HepG2 (cell line): ENCODE measurements around the gene ANTXR1. TPM values are rescaled to one million over a fixed set of nuclear protein-coding genes. Genes with fewer than 3 reads are reported as not detected.
A peak's percentile ranks its signal among the peaks of the same experiment; 100 is the strongest.

Experiments
- ARHGAP35 ChIP-seq: sonication (generic); formaldehyde crosslinking; IDR thresholded peaks from 2 replicates; pipeline ENCODE4 v1.9.0; 2022; ENCODE audit warnings: mild to moderate bottlenecking, inconsistent platforms, moderate library complexity, missing genetic modification reagents, borderline replicate concordance
- ARID2 ChIP-seq: sonication (generic); formaldehyde crosslinking; IDR thresholded peaks from 2 replicates; pipeline ENCODE4 v1.8.1; 2022; ENCODE audit warnings: mild to moderate bottlenecking, missing genetic modification reagents, borderline replicate concordance
- CAMTA2 ChIP-seq: sonication (generic); formaldehyde crosslinking; IDR thresholded peaks from 2 replicates; pipeline ENCODE4 v1.4.0; 2020; ENCODE audit warnings: mild to moderate bottlenecking, missing genetic modification reagents, borderline replicate concordance
- CEBPG ChIP-seq: IDR thresholded peaks from 2 replicates; pipeline ENCODE4 v1.6.1; 2016
- GATAD2A ChIP-seq: IDR thresholded peaks from 2 replicates; pipeline ENCODE4 v1.6.1; 2016
- IKZF5 ChIP-seq: IDR thresholded peaks from 2 replicates; pipeline ENCODE4 v1.6.1; 2018; ENCODE audit warnings: missing genetic modification reagents, mild to moderate bottlenecking, missing compliant biosample characterization
- IRX3 ChIP-seq: sonication (generic); formaldehyde crosslinking; IDR thresholded peaks from 2 replicates; pipeline ENCODE4 v1.8.1; 2023; ENCODE audit warnings: mild to moderate bottlenecking, low read depth, missing genetic modification reagents, borderline replicate concordance
- KAT7 ChIP-seq: IDR thresholded peaks from 2 replicates; pipeline ENCODE4 v1.6.1; 2018; ENCODE audit warnings: borderline replicate concordance, missing compliant biosample characterization
- KDM5B ChIP-seq: sonication (generic); formaldehyde crosslinking; IDR thresholded peaks from 2 replicates; pipeline ENCODE4 v1.4.0; 2020; ENCODE audit warnings: missing genetic modification reagents, mild to moderate bottlenecking, borderline replicate concordance
- MAX ChIP-seq: IDR thresholded peaks from 2 replicates; pipeline ENCODE4 v1.6.1; 2012; ENCODE audit warnings: inconsistent platforms
- MXI1 ChIP-seq: IDR thresholded peaks from 3 replicates; pipeline ENCODE4 v1.6.1; 2012; ENCODE audit warnings: low read depth, low read length, inconsistent platforms, borderline replicate concordance
- PHF21A ChIP-seq: sonication (generic); formaldehyde crosslinking; IDR thresholded peaks from 2 replicates; pipeline ENCODE4 v1.5.0; 2020; ENCODE audit warnings: mild to moderate bottlenecking, missing genetic modification reagents
- PHF5A ChIP-seq: IDR thresholded peaks from one replicate; pipeline ENCODE4 v1.6.1; 2018; ENCODE audit warnings: low read depth, missing genetic modification reagents; ENCODE audit not compliant: unreplicated experiment
- POLR2A ChIP-seq, 2 experiments: IDR thresholded peaks; 2 replicates each; pipeline ENCODE4 v1.6.1; 2011; ENCODE audit warnings: low read depth in 2 of 2, low read length in 2 of 2, mild to moderate bottlenecking in 1 of 2, moderate library complexity in 1 of 2; ENCODE audit not compliant: insufficient read depth in 1 of 2
- RAD21 ChIP-seq: fragments of 450-650 bp; formaldehyde crosslinking; IDR thresholded peaks from 2 replicates; pipeline ENCODE4 v1.5.0; 2020; ENCODE audit warnings: mild to moderate bottlenecking
- RBFOX2 ChIP-seq: fragments of 200-400 bp; formaldehyde crosslinking; IDR thresholded peaks from 2 replicates; pipeline ENCODE4 v1.6.1; 2017; ENCODE audit warnings: low read depth, mild to moderate bottlenecking, low read length
- SAFB2 ChIP-seq: sonication (generic); formaldehyde crosslinking; IDR thresholded peaks from 2 replicates; pipeline ENCODE4 v1.5.1; 2020; ENCODE audit warnings: missing genetic modification reagents, low read depth, mild to moderate bottlenecking, borderline replicate concordance
- YEATS2 ChIP-seq: sonication (generic); formaldehyde crosslinking; IDR thresholded peaks from 2 replicates; pipeline ENCODE4 v1.4.0; 2020; ENCODE audit warnings: missing genetic modification reagents, borderline replicate concordance
- ZFP91 ChIP-seq: sonication (generic); formaldehyde crosslinking; IDR thresholded peaks from 2 replicates; pipeline ENCODE4 v1.9.0; 2022; ENCODE audit warnings: missing genetic modification reagents, mild to moderate bottlenecking, borderline replicate concordance
- ZFYVE20 ChIP-seq: sonication (generic); formaldehyde crosslinking; IDR thresholded peaks from 2 replicates; pipeline ENCODE4 v1.8.0; 2023; ENCODE audit warnings: low read depth, mild to moderate bottlenecking, moderate library complexity, missing genetic modification reagents, borderline replicate concordance
- ZNF251 ChIP-seq: sonication (generic); formaldehyde crosslinking; IDR thresholded peaks from 2 replicates; pipeline ENCODE4 v1.9.0; 2021; ENCODE audit warnings: mild to moderate bottlenecking, missing genetic modification reagents
- ZNF256 ChIP-seq: sonication (generic); formaldehyde crosslinking; conservative IDR thresholded peaks from 2 replicates; pipeline ENCODE4 v1.4.0; 2020; ENCODE audit warnings: missing genetic modification reagents
- ZNF451 ChIP-seq: sonication (generic); formaldehyde crosslinking; IDR thresholded peaks from 2 replicates; pipeline ENCODE4 v1.5.0; 2020; ENCODE audit warnings: mild to moderate bottlenecking, missing genetic modification reagents
- polyA plus RNA-seq, 8 experiments: library from polyadenylated mRNA; depleted of rRNA in 3 of 8; stranded (reverse) in 7 of 8; unstranded in 1 of 8; fragments of >200 nt; fragmentation: Illumina TruSeq in 4 of 8; extraction: Trizol in 4 of 8; gene quantifications; 2 replicates each; pipeline versions ENCODE4 v1.2.1 to v1.2.3, GENCODE V29; 2011 to 2016; ENCODE audit warnings: low read depth in 4 of 8, missing spikeins in 1 of 8, mixed read lengths in 1 of 8; ENCODE audit not compliant: insufficient read depth in 1 of 8
- total RNA-seq, 5 experiments: library from RNA; depleted of rRNA; stranded (reverse); fragments of >200 nt; fragmentation: Illumina TruSeq; extraction: Trizol; gene quantifications; 2 replicates each; pipeline ENCODE4 v1.2.3, GENCODE V29; 2016; ENCODE audit warnings: low read depth in 1 of 5
- TF ChIP-seq, protein P1 (sequence below): sonication (generic); formaldehyde crosslinking; IDR thresholded peaks from 2 replicates; pipeline ENCODE4 v1.8.0; 2022; ENCODE audit warnings: missing genetic modification reagents, mild to moderate bottlenecking, borderline replicate concordance
- TF ChIP-seq, protein P2 (sequence below): sonication (generic); formaldehyde crosslinking; IDR thresholded peaks from 2 replicates; pipeline ENCODE4 v1.5.1; 2020; ENCODE audit warnings: missing genetic modification reagents, mild to moderate bottlenecking, borderline replicate concordance

The ANTXR1 gene
- total and polyA plus RNA-seq, 2 of the 13 experiments (the other 11 are each of a cell fraction or from before 2014, with no cell fraction given): 4.5 to 12.7 TPM

GRCh38 chr2:69177063-69177771 lies 164.2 kb downstream of the ANTXR1 start (continued):
- TF ChIP-seq, protein P1, sequence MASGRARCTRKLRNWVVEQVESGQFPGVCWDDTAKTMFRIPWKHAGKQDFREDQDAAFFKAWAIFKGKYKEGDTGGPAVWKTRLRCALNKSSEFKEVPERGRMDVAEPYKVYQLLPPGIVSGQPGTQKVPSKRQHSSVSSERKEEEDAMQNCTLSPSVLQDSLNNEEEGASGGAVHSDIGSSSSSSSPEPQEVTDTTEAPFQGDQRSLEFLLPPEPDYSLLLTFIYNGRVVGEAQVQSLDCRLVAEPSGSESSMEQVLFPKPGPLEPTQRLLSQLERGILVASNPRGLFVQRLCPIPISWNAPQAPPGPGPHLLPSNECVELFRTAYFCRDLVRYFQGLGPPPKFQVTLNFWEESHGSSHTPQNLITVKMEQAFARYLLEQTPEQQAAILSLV (CRISPR knock-in tag): no peak
- no peak; the same call in 1 of the 2 replicates for TF ChIP-seq IKZF5 (CRISPR knock-in tag)
- TF ChIP-seq, protein P2, sequence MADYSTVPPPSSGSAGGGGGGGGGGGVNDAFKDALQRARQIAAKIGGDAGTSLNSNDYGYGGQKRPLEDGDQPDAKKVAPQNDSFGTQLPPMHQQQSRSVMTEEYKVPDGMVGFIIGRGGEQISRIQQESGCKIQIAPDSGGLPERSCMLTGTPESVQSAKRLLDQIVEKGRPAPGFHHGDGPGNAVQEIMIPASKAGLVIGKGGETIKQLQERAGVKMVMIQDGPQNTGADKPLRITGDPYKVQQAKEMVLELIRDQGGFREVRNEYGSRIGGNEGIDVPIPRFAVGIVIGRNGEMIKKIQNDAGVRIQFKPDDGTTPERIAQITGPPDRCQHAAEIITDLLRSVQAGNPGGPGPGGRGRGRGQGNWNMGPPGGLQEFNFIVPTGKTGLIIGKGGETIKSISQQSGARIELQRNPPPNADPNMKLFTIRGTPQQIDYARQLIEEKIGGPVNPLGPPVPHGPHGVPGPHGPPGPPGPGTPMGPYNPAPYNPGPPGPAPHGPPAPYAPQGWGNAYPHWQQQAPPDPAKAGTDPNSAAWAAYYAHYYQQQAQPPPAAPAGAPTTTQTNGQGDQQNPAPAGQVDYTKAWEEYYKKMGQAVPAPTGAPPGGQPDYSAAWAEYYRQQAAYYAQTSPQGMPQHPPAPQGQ (CRISPR knock-in tag): no peak
- no peak for TF ChIP-seq ZNF256
- TF ChIP-seq SAFB2 (CRISPR knock-in tag): no peak
- TF ChIP-seq PHF21A: no peak
- no peak for TF ChIP-seq ARHGAP35 (CRISPR knock-in tag)
- peak; percentile 82 for TF ChIP-seq MAX
- TF ChIP-seq IRX3: no peak
- 0 out of 2 replicates have a peak, but pooled peaks have one; percentile 16 for TF ChIP-seq RAD21 (CRISPR knock-in tag)
- TF ChIP-seq MXI1: 0 out of 3 replicates have a peak, but pooled peaks have one; percentile 37
- TF ChIP-seq PHF5A (CRISPR knock-in tag): no peak
- peak in 1 of 2 experiments; percentile 55; a peak in 1 of 4 replicates for TF ChIP-seq POLR2A (IDR thresholded peaks at IDR 0.05; ENCODE audit: insufficient read depth in 1 of 2, low read depth in 2 of 2, low read length in 2 of 2)
- peak; percentile 49 for TF ChIP-seq GATAD2A (CRISPR knock-in tag)
- no peak for TF ChIP-seq YEATS2
- TF ChIP-seq CEBPG: peak; percentile 30; the same call in 1 of the 2 replicates
- no peak for TF ChIP-seq ZFP91 (CRISPR knock-in tag)
- peak; percentile 5; the same call in 1 of the 2 replicates for TF ChIP-seq RBFOX2
- no peak for TF ChIP-seq ZNF451 (CRISPR knock-in tag)
- no peak for TF ChIP-seq ZNF251 (CRISPR knock-in tag)
- no peak for TF ChIP-seq ZFYVE20 (CRISPR knock-in tag)
- TF ChIP-seq ARID2 (CRISPR knock-in tag): no peak
- peak; percentile 70; the same call in 1 of the 2 replicates for TF ChIP-seq KAT7 (CRISPR knock-in tag)
- TF ChIP-seq CAMTA2 (CRISPR knock-in tag): no peak; the same call in 1 of the 2 replicates
- peak; percentile 66; the same call in 1 of the 2 replicates for TF ChIP-seq KDM5B (CRISPR knock-in tag)
